Measurements from ENCODE around the gene HSPA8.
A peak's percentile ranks its signal among the peaks of the same experiment; 100 is the strongest.

HSPA8 gene

GRCh38 chr11:123047947-123048293 is 14.0 kb downstream of the HSPA8 start:
- no peak for DNase-seq (ENCODE audit: low spot score)

DNA sequence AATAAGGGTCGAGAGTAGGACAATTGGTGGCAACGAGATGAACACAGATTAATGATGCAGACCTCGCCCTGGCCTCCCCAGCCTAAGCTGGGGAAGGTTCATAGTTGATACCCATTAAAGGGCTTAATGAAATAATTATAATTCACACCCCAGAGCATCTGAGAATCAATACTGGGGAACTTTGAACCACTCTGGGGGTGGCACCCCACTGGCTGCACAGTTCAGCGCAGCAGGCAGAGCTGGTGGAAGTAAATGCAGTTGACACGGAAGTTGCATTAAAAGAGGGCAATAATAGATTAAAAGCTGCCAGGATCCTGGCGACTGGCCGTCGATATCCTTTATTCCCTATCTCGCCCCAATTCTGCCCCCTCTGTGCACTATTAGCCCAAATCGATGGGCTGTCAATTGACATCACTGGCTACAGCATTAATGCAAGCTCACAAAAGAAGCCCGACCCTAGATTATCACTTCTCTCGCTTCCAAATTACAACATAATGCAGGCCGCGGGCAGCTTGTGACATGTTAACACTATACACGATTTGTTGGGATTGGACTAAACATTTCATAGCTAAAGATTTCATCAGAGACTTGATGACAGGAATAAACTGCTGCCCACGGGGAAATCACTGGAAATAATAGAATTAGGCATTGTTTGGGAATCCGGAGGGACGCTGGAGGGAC is 14.5 kb downstream of the HSPA8 start:
- DNase-seq (ENCODE audit: low spot score) = no peak

DNA sequence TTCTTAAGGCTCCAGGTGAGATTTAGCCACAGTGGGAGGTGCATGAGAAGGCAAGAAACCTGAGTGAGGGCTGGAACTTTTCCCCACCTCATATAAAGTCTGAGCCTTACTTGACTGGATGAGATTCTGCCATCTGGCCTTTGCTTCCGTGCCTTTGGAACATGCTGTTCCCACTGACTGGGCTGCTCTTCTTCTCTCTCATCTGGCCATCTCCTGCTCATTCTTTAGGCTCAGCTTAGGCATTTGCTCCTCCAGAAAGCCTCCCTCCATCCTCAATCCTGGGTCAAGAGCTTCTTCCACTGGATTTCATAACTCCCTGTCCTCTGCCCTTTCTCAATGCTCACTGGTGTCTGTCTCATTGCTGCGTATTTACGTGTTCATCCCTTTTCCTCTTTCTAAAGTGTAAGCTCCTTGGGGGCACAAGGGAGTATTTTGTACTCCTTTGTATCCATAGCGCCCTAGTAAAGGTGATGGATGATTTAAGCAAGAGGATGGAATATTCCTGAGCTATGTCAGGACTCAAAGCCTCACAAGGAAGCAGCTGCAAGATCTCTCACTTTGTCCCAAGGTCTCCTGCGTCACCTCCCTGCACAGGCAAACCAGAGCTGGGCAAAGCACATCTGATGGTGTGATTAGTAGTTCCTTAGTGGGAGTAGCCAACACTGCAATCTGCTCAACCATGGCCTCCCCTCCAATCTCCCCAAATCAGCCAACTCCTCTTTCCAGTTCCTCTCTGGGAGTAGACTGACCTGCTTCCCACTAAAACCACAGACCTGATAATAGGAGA is 15.3 kb downstream of the HSPA8 start:
- DNase-seq (ENCODE audit: low spot score) = no peak

GRCh38 chr11:123045101-123045500 is 16.8 kb downstream of the HSPA8 start:
- DNase-seq (ENCODE audit: low spot score) = no peak

DNA sequence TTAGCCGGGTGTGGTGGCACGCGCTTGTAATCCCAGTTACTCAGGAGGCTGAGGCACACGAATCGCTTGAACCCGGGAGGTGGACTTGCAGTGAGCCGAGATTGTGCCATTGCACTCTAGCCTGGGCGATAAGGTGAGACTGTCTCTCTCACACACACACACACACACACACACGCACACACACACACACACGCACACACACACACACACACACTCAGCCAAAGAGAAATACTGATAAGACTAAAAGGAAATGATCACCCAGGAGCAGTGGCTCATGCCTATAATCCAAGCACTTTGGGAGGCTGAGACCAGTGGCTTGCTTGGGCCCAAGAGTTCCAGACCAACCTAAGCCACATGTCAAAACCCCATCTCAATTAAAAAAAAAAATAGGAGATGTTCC is 20.8 kb downstream of the HSPA8 start:
- DNase-seq (ENCODE audit: low spot score) = no peak

- DNase-seq (ENCODE audit: low spot score) = no peak
Measured at GRCh38 chr11:123040111-123040432, 21.9 kb downstream of the HSPA8 start.

GRCh38 chr11:123035831-123036230 is 26.1 kb downstream of the HSPA8 start:
- DNase-seq (ENCODE audit: low spot score) = no peak

DNA sequence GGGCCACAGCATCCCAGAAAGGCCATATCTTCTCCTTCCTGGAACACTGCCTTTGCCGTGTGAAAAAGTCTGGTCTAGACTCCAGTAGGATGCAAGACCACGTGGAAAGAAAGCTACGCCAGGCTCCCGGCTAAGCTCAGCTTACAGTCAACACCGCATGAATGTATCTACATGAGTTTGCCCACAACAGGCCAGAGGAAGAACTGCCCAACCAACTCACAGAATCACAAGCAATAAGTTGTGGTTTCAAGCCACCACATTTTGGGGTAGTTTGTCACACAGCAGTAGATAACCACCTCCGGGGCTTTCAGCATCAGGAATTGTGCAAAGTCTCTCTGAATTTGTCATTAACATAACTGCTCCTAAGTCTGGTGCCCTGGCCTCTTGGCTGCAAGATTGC is 27.3 kb downstream of the HSPA8 start:
- no peak for DNase-seq (ENCODE audit: low spot score)

DNA sequence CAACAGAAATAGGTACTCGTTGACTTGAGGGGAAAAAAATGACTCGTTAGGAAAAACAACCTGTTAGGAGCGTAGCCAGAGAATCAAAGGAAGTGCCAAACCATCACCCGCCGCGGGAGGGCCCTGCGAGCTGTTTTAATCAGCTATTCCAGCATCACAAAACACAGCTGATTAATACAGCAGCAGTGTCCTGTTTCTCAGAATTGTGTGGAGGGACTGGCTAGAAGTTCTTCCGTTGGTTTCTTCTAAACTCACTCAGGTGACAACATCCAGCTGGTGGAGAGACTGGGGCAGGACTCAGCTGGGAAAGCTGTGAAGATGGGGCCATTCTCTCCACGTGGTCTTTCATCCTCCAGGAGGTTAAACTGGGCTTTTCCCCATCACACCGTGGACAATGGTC is 28.0 kb downstream of the HSPA8 start:
- DNase-seq (ENCODE audit: low spot score) = no peak

GRCh38 chr11:123030517-123030916 is 31.4 kb downstream of the HSPA8 start:
- DNase-seq (ENCODE audit: low spot score) = no peak

DNA sequence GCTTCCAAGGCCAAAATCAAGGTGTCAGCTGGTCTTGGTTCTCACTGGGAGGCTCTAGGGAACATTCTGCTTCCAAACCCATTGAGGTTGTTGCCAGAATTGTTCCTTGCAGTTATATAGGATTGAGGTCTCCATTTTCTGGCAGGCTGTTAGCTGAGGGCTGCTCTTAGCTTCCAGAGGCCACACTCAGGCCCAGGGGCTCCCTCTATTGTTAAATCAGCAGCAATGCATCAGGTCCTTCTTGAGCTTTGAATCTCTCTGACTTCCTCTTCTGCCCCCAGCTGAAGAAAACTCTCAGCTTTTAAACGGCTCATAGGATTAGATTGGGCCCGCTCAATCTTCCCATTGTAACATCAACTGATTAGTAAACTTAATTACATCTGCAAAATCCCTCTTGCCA is 41.0 kb downstream of the HSPA8 start:
- DNase-seq (ENCODE audit: low spot score) = peak; percentile 25

- no peak for DNase-seq (ENCODE audit: low spot score)
Measured at GRCh38 chr11:123018702-123019101, 43.2 kb downstream of the HSPA8 start.

- no peak for DNase-seq (ENCODE audit: low spot score)
Measured at GRCh38 chr11:123011510-123011909, 50.4 kb downstream of the HSPA8 start.

Small RNA genes lying within 50 kb of the gene (small RNA-seq; reads per million reads assigned to genes)
- gene RPL31P47 (0 reads per million in 2 experiments), gene SNORD14C (0 reads per million in 2 experiments), gene SNORD14D (0 reads per million in 2 experiments), gene SNORD14E (36.1 to 251 reads per million in 2 experiments)

Measured in SK-N-DZ (cell line).